ENCODE measurements around the gene CCDC88A.

DNA sequence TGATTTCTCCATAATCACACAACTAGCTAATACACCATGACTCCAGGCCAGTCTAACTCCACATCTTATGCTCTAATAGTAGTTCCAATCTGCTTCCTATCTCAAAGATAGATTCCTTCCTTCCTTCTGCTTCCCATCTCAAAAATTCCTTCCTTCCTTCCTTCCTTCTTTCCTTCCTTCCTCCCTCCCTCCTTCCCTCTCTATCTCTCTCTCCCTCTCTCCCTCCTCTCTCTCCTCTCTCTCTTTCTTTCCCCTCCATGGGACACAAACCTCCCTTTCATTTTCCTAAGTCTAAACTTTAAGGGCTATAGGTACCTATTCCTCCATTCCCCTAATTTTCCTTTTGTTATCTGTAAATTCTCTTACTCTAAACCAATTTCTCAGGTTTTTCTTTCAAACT is 62.5 kb downstream of the CCDC88A start:
- no peak for TF ChIP-seq CTCF (conservative IDR thresholded peaks at IDR 0.05; ENCODE audit: low read length)
- no peak for TF ChIP-seq EZH2phosphoT487 (IDR thresholded peaks at IDR 0.05; ENCODE audit: borderline replicate concordance, low read depth, low read length)
